ENCODE data around the gene MTUS2.

MTUS2 gene

GRCh38 chr13:29024783-29025182 is 204.6 kb downstream of the MTUS2 start:
- DNase-seq (ENCODE audit: low spot score) = no peak

- no peak for DNase-seq (ENCODE audit: low spot score)
Observed at GRCh38 chr13:29028868-29029267, 208.7 kb downstream of the MTUS2 start.

GRCh38 chr13:29038700-29039099 is 218.6 kb downstream of the MTUS2 start:
- DNase-seq (ENCODE audit: low spot score) = no peak

GRCh38 chr13:29039212-29039611 is 219.1 kb downstream of the MTUS2 start:
- no peak for DNase-seq (ENCODE audit: low spot score)

GRCh38 chr13:29046588-29046987 is 226.4 kb downstream of the MTUS2 start:
- no peak for DNase-seq (ENCODE audit: low spot score)

- DNase-seq (ENCODE audit: low spot score) = no peak
Observed at GRCh38 chr13:29049524-29049923, 229.4 kb downstream of the MTUS2 start.

GRCh38 chr13:29050719-29051118 is 230.6 kb downstream of the MTUS2 start:
- no peak for DNase-seq (ENCODE audit: low spot score)

- no peak for DNase-seq (ENCODE audit: low spot score)
Observed at GRCh38 chr13:29059800-29060199, 239.7 kb downstream of the MTUS2 start.

- no peak for DNase-seq (ENCODE audit: low spot score)
Observed at GRCh38 chr13:29065142-29065541, 245.0 kb downstream of the MTUS2 start.

- no peak for DNase-seq (ENCODE audit: low spot score)
Observed at GRCh38 chr13:29067306-29067945, 247.3 kb downstream of the MTUS2 start.

- DNase-seq (ENCODE audit: low spot score) = no peak
Observed at GRCh38 chr13:29073755-29074154, 253.6 kb downstream of the MTUS2 start.

- no peak for DNase-seq (ENCODE audit: low spot score)
Observed at GRCh38 chr13:29077051-29077813, 257.1 kb downstream of the MTUS2 start.

- no peak for DNase-seq (ENCODE audit: low spot score)
Observed at GRCh38 chr13:29081036-29081435, 260.9 kb downstream of the MTUS2 start.

GRCh38 chr13:29081697-29082440 is 261.7 kb downstream of the MTUS2 start:
- DNase-seq (ENCODE audit: low spot score) = no peak

GRCh38 chr13:29099781-29100406 is 279.8 kb downstream of the MTUS2 start:
- DNase-seq (ENCODE audit: low spot score) = no peak

- DNase-seq (ENCODE audit: low spot score) = no peak
Observed at GRCh38 chr13:29100758-29101157, 280.6 kb downstream of the MTUS2 start.

- DNase-seq (ENCODE audit: low spot score) = no peak
Observed at GRCh38 chr13:29101409-29101808, 281.3 kb downstream of the MTUS2 start.

GRCh38 chr13:29101905-29102304 is 281.8 kb downstream of the MTUS2 start:
- DNase-seq (ENCODE audit: low spot score) = no peak

GRCh38 chr13:29103065-29103800 is 283.1 kb downstream of the MTUS2 start:
- no peak for DNase-seq (ENCODE audit: low spot score)

- no peak for DNase-seq (ENCODE audit: low spot score)
Observed at GRCh38 chr13:29104461-29104860, 284.3 kb downstream of the MTUS2 start.

- no peak for DNase-seq (ENCODE audit: low spot score)
Observed at GRCh38 chr13:29105779-29106178, 285.6 kb downstream of the MTUS2 start.

GRCh38 chr13:29106651-29107050 is 286.5 kb downstream of the MTUS2 start:
- DNase-seq (ENCODE audit: low spot score) = no peak
